ENCODE results near the gene EMP3. TPM values are rescaled to one million over a fixed set of nuclear protein-coding genes. Genes with fewer than 3 reads are reported as not detected.

The EMP3 gene
- total and polyA plus RNA-seq, 9 of the 15 experiments (the other 6 are each of a cell fraction or from before 2014, with no cell fraction given) = 123 to 386 (median 296) TPM

DNA sequence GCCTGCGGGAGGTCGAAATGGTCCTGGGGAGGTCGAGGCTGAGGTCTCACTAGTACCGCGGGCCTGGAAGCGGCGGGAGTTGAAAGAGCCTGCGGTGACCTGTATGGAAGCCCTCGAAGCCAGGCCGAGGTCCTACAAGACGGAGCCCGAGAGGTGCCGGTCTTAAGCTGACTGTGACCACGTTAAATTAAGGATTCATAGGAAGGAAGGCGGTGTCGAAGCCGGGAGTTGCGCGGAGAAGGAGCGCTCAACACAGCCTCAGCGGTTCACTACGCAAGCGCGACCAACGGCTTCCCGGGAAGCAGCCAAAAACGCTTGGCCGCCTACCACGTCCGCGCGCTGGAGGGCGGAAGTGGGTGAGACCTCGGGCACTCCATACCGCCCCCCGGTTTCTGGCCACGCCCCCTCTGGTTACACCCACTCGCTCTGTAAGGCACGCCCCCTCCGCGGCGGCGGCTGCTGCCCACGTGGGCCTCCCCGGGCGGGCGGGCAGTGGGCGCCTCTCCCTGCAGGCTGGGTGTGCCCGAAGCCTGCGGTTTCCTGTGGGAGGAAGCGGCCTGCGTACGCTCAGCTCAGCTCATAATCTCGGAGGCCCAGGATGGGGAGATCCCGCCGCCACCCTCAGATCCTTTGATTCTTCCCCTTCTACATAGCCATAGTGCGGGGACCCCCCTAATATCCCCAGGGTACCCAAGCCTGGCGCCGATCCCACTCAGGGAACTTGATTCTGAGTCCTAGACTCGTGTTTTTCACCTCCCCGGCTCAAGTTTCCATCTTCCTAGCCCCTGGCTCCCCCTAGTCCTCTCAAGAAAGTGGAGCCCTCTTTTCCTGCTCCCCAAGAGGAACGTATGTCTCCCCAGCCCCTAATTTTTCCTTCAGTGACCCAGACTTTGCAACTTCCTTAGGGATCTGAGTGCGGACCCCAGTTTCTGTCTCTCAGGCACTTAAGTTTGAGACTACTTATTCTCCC, 3.4 kb upstream of the EMP3 start (continued):
- TF ChIP-seq KDM5B (IDR thresholded peaks at IDR 0.05; ENCODE audit: insufficient replicate concordance, low read depth, low read length) (peak; percentile 80), TAF9B (IDR thresholded peaks at IDR 0.05; ENCODE audit: partially characterized antibody) (peak; percentile 24), YBX1 (IDR thresholded peaks at IDR 0.05) (no peak), LCOR (CRISPR knock-in tag; IDR thresholded peaks at IDR 0.05) (peak; percentile 98), PTRF (tag; IDR thresholded peaks at IDR 0.05) (no peak), TCFL5 (CRISPR knock-in tag; conservative IDR thresholded peaks at IDR 0.05) (no peak), CXXC5 (CRISPR knock-in tag; IDR thresholded peaks at IDR 0.05) (peak; percentile 96), ZNF699 (CRISPR knock-in tag; IDR thresholded peaks at IDR 0.05; ENCODE audit: insufficient replicate concordance) (no peak), ZBTB1 (CRISPR knock-in tag; IDR thresholded peaks at IDR 0.05; ENCODE audit: borderline replicate concordance, low read depth) (peak; percentile 23; the same call in 1 of the 2 replicates), YY1 (IDR thresholded peaks at IDR 0.05; ENCODE audit: borderline replicate concordance in 1 of 3, control insufficient read depth in 1 of 3, extremely low read depth in 1 of 3, insufficient read depth in 3 of 3, insufficient read length in 1 of 3, insufficient replicate concordance in 2 of 3, low read depth in 1 of 3, low read length in 2 of 3) (peak in 1 of 3 experiments; percentile 69), ZNF77 (CRISPR knock-in tag; IDR thresholded peaks at IDR 0.05) (no peak)
- TF ChIP-seq, protein P1, sequence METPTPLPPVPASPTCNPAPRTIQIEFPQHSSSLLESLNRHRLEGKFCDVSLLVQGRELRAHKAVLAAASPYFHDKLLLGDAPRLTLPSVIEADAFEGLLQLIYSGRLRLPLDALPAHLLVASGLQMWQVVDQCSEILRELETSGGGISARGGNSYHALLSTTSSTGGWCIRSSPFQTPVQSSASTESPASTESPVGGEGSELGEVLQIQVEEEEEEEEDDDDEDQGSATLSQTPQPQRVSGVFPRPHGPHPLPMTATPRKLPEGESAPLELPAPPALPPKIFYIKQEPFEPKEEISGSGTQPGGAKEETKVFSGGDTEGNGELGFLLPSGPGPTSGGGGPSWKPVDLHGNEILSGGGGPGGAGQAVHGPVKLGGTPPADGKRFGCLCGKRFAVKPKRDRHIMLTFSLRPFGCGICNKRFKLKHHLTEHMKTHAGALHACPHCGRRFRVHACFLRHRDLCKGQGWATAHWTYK (CRISPR knock-in tag; IDR thresholded peaks at IDR 0.05) = peak; percentile 64; the same call in 1 of the 2 replicates
- TF ChIP-seq, protein P2, sequence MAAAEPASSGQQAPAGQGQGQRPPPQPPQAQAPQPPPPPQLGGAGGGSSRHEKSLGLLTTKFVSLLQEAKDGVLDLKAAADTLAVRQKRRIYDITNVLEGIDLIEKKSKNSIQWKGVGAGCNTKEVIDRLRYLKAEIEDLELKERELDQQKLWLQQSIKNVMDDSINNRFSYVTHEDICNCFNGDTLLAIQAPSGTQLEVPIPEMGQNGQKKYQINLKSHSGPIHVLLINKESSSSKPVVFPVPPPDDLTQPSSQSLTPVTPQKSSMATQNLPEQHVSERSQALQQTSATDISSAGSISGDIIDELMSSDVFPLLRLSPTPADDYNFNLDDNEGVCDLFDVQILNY (CRISPR knock-in tag; IDR thresholded peaks at IDR 0.05) = no peak
- TF ChIP-seq, protein P3, sequence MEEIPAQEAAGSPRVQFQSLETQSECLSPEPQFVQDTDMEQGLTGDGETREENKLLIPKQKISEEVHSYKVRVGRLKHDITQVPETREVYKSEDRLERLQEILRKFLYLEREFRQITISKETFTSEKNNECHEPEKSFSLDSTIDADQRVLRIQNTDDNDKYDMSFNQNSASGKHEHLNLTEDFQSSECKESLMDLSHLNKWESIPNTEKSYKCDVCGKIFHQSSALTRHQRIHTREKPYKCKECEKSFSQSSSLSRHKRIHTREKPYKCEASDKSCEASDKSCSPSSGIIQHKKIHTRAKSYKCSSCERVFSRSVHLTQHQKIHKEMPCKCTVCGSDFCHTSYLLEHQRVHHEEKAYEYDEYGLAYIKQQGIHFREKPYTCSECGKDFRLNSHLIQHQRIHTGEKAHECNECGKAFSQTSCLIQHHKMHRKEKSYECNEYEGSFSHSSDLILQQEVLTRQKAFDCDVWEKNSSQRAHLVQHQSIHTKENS (CRISPR knock-in tag; IDR thresholded peaks at IDR 0.05) = no peak
- TF ChIP-seq, protein P4, sequence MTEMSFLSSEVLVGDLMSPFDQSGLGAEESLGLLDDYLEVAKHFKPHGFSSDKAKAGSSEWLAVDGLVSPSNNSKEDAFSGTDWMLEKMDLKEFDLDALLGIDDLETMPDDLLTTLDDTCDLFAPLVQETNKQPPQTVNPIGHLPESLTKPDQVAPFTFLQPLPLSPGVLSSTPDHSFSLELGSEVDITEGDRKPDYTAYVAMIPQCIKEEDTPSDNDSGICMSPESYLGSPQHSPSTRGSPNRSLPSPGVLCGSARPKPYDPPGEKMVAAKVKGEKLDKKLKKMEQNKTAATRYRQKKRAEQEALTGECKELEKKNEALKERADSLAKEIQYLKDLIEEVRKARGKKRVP (CRISPR knock-in tag; IDR thresholded peaks at IDR 0.05) = peak; percentile 56
- TF ChIP-seq, protein P5, sequence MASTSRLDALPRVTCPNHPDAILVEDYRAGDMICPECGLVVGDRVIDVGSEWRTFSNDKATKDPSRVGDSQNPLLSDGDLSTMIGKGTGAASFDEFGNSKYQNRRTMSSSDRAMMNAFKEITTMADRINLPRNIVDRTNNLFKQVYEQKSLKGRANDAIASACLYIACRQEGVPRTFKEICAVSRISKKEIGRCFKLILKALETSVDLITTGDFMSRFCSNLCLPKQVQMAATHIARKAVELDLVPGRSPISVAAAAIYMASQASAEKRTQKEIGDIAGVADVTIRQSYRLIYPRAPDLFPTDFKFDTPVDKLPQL (IDR thresholded peaks at IDR 0.05; ENCODE audit: extremely low read depth, insufficient read length) = peak; percentile 41
- TF ChIP-seq, protein P6, sequence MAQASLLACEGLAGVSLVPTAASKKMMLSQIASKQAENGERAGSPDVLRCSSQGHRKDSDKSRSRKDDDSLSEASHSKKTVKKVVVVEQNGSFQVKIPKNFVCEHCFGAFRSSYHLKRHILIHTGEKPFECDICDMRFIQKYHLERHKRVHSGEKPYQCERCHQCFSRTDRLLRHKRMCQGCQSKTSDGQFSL (CRISPR knock-in tag; IDR thresholded peaks at IDR 0.05) = no peak
- TF ChIP-seq, protein P6 (tag; IDR thresholded peaks at IDR 0.05) = no peak

Measured in K562 (cell line).